A673 (cell line): ENCODE data around the gene HSPA1A. TPM values are rescaled to one million over a fixed set of nuclear protein-coding genes. Genes with fewer than 3 reads are reported as not detected.
A peak's percentile ranks its signal among the peaks of the same experiment; 100 is the strongest.

Experiments used
- BruUV-seq: library from RNA; stranded (reverse); fragments of 400-500 nt; replicated peaks from 2 replicates; lab custom pipeline; 2021; lab: Mats Ljungman, UMichigan
- CTCF ChIA-PET: fragments of 300-600 bp; sonication (Branson Sonifier 250); formaldehyde crosslinking; loops from one replicate; lab custom pipeline; 2022; ENCODE audit warnings: antibody characterized with exemption; lab: Charles Lee
- POLR2A ChIA-PET: fragments of 300-600 bp; sonication (Branson Sonifier 250); formaldehyde crosslinking; loops from one replicate; lab custom pipeline; 2022; ENCODE audit warnings: antibody characterized with exemption; ENCODE audit not compliant: low non-redundant PET; lab: Charles Lee
- DNase-seq: peaks from one replicate; pipeline ENCODE4 v3.0.0-alpha.2; 2015; ENCODE audit warnings: low spot score
- H3K27ac ChIP-seq: fragments of 200-600 bp; sonication (generic); 2 replicates; pipeline ENCODE4 v1.5.1; 2016; ENCODE audit warnings: mixed run types, low read depth, mild to moderate bottlenecking, mixed read lengths, antibody characterized with exemption, low read length; ENCODE audit not compliant: poor library complexity, severe bottlenecking
- H3K27me3 ChIP-seq: fragments of 200-600 bp; sonication (generic); replicated peaks from 2 replicates; pipeline ENCODE4 v1.6.1; 2017; ENCODE audit warnings: mixed run types, low read depth, mild to moderate bottlenecking, mixed read lengths, antibody characterized with exemption, low read length; ENCODE audit not compliant: insufficient read depth, poor library complexity
- H3K36me3 ChIP-seq: fragments of 200-600 bp; sonication (generic); 2 replicates; pipeline ENCODE4 v1.6.1; 2016; ENCODE audit warnings: mixed run types, mild to moderate bottlenecking, mixed read lengths, antibody characterized with exemption, low read length; ENCODE audit not compliant: insufficient read depth, poor library complexity, severe bottlenecking
- H3K4me1 ChIP-seq: fragments of 200-600 bp; sonication (generic); 2 replicates; pipeline ENCODE4 v1.6.1; 2017; ENCODE audit warnings: mixed run types, mild to moderate bottlenecking, mixed read lengths, antibody characterized with exemption, low read length; ENCODE audit not compliant: insufficient read depth, poor library complexity, severe bottlenecking
- H3K4me3 ChIP-seq: fragments of 200-600 bp; sonication (generic); 2 replicates; pipeline ENCODE4 v1.5.1; 2016; ENCODE audit warnings: low read depth, mixed run types, mild to moderate bottlenecking, mixed read lengths, low read length; ENCODE audit not compliant: poor library complexity, severe bottlenecking
- H3K9me3 ChIP-seq: fragments of 200-600 bp; sonication (generic); 2 replicates; pipeline ENCODE4 v1.6.1; 2016; ENCODE audit warnings: mixed run types, low read depth, mild to moderate bottlenecking, mixed read lengths, antibody characterized with exemption, low read length; ENCODE audit not compliant: poor library complexity, severe bottlenecking
- CTCF ChIP-seq: fragments of 300-800, 200-600 bp; sonication (generic); conservative IDR thresholded peaks from 2 replicates; pipeline ENCODE4 v1.5.1; 2017; ENCODE audit warnings: low read depth, mild to moderate bottlenecking, antibody characterized with exemption, low read length, moderate library complexity, mixed read lengths
- EZH2 ChIP-seq: fragments of 200-600 bp; sonication (generic); IDR thresholded peaks from 2 replicates; pipeline ENCODE4 v1.6.1; 2017; ENCODE audit warnings: borderline replicate concordance, low read depth, mild to moderate bottlenecking, mixed read lengths, antibody characterized with exemption, low read length; ENCODE audit not compliant: poor library complexity, severe bottlenecking
- intact Hi-C: fragments of 100-400 bp; cut with micrococcal nuclease; formaldehyde crosslinking; loops from one replicate; pipeline ENCODE4 v1.10.0; 2022; ENCODE audit not compliant: unreplicated experiment
- total RNA-seq: library from RNA; stranded (reverse); gene quantifications from 2 replicates; pipeline ENCODE4 v1.2.3, GENCODE V29; 2021

Gene HSPA1A
- total RNA-seq, 1 experiment from 2014 or later, result 129 TPM

GRCh38 chr6:31782126-31782855 is 33.1 kb upstream of the HSPA1A start:
- DNase-seq, result no peak
- H3K4me3 ChIP-seq, result no peak overlapping the region
- intact Hi-C loops, result no loop called here
- no peak overlapping the region for H3K27ac ChIP-seq
- POLR2A ChIA-PET, result no interaction called here
- TF ChIP-seq EZH2, result no peak
- TF ChIP-seq CTCF, result no peak
- peaks cover 82% of the 10 kb centered on the region for H3K36me3 ChIP-seq
- TSS peak; percentile 42 for BruUV-seq
- CTCF ChIA-PET, result no interaction called here
- no peaks in the 10 kb centered on the region for H3K9me3 ChIP-seq
- H3K27me3 ChIP-seq, result no peaks in the 10 kb centered on the region
- H3K4me1 ChIP-seq, result peaks cover 3% of the 10 kb centered on the region

- no peak overlapping the region for H3K4me3 ChIP-seq
- no TSS peak for BruUV-seq
- no peak overlapping the region for H3K27ac ChIP-seq
- H3K36me3 ChIP-seq, result peaks cover 72% of the 10 kb centered on the region
- H3K4me1 ChIP-seq, result no peaks in the 10 kb centered on the region
- no peaks in the 10 kb centered on the region for H3K9me3 ChIP-seq
- TF ChIP-seq CTCF, result no peak
- TF ChIP-seq EZH2, result no peak
- intact Hi-C loops, result no loop called here
- no peak for DNase-seq
- ChIA-PET CTCF (no interaction called here), POLR2A (interaction anchor here (0.5 kb wide), 1 partner anchor 9 kb away, joined by 3 read pairs; no protein-coding TSS in a partner anchor)
- no peaks in the 10 kb centered on the region for H3K27me3 ChIP-seq
Measured at GRCh38 chr6:31784098-31784925, 31.0 kb upstream of the HSPA1A start.

- BruUV-seq, result no TSS peak
- Histone ChIP-seq H3K4me1 (no peaks in the 10 kb centered on the region), H3K9me3 (no peaks in the 10 kb centered on the region), H3K27ac (no peak overlapping the region), H3K4me3 (no peak overlapping the region), H3K36me3 (peaks cover 68% of the 10 kb centered on the region), H3K27me3 (no peaks in the 10 kb centered on the region)
- CTCF ChIA-PET, result no interaction called here
- TF ChIP-seq EZH2 (no peak), CTCF (no peak)
- no peak for DNase-seq
- POLR2A ChIA-PET, result no interaction called here
- intact Hi-C loops, result no loop called here
Measured at GRCh38 chr6:31785475-31785874, 29.9 kb upstream of the HSPA1A start.
